DOHH2 (cell line): ENCODE measurements around the gene DTHD1.

Experiments used
- EZH2phosphoT487 ChIP-seq: fragments of 200-600 bp; sonication (generic); IDR thresholded peaks from 2 replicates; pipeline ENCODE4 v1.6.1; 2017; ENCODE audit warnings: borderline replicate concordance, mild to moderate bottlenecking, antibody characterized with exemption, low read length, moderate library complexity, mixed read lengths
- TF ChIP-seq, protein P1 (sequence below): fragments of 200-600 bp; sonication (generic); IDR thresholded peaks from one replicate; pipeline ENCODE4 v1.5.1; 2014; ENCODE audit warnings: antibody characterized with exemption, mild to moderate bottlenecking, low read depth, low read length; ENCODE audit not compliant: poor library complexity, severe bottlenecking

DNA sequence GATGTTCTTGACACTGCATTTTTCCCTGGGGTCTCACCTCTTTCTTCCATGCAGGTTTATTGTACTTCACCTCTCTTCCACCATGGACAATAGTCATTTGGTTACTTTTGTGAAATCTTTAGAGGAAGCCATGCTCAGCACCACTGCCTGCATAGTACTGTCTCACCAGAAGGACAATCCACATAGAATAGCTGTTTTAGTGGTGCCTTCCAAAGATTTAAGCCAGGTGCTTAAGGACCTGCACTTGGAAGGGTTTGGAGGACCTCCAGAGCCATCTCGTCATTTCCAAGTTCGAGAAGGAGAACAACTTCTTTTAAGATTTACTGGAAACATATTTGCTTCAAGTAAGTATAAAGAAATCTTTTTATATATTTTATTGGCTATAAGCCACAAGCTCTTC lies 26.7 kb downstream of the DTHD1 start:
- TF ChIP-seq, protein P1, sequence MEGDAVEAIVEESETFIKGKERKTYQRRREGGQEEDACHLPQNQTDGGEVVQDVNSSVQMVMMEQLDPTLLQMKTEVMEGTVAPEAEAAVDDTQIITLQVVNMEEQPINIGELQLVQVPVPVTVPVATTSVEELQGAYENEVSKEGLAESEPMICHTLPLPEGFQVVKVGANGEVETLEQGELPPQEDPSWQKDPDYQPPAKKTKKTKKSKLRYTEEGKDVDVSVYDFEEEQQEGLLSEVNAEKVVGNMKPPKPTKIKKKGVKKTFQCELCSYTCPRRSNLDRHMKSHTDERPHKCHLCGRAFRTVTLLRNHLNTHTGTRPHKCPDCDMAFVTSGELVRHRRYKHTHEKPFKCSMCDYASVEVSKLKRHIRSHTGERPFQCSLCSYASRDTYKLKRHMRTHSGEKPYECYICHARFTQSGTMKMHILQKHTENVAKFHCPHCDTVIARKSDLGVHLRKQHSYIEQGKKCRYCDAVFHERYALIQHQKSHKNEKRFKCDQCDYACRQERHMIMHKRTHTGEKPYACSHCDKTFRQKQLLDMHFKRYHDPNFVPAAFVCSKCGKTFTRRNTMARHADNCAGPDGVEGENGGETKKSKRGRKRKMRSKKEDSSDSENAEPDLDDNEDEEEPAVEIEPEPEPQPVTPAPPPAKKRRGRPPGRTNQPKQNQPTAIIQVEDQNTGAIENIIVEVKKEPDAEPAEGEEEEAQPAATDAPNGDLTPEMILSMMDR: no peak
- TF ChIP-seq EZH2phosphoT487: no peak
